ENCODE data around the gene RGL2.

The RGL2 gene

DNA sequence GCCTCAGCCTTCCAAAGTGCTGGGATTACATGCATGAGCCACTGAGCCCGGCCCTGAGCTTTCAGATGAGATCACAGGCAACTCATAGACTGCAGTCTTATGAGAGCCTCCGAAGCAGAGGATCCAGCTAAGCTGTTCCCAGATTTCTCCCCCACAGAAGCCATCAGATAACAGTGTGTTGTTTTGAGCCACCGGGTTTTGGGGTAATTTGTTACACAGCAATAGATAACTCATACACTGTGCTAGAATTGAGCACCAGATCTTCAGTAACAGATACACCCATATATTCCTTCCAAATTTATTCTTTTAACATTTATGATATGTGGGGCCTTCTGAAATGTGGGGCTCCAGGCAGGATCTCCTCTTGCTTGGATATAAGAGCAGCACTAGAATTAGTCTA, 37.8 kb upstream of the RGL2 start:
- TF ChIP-seq, protein P1, sequence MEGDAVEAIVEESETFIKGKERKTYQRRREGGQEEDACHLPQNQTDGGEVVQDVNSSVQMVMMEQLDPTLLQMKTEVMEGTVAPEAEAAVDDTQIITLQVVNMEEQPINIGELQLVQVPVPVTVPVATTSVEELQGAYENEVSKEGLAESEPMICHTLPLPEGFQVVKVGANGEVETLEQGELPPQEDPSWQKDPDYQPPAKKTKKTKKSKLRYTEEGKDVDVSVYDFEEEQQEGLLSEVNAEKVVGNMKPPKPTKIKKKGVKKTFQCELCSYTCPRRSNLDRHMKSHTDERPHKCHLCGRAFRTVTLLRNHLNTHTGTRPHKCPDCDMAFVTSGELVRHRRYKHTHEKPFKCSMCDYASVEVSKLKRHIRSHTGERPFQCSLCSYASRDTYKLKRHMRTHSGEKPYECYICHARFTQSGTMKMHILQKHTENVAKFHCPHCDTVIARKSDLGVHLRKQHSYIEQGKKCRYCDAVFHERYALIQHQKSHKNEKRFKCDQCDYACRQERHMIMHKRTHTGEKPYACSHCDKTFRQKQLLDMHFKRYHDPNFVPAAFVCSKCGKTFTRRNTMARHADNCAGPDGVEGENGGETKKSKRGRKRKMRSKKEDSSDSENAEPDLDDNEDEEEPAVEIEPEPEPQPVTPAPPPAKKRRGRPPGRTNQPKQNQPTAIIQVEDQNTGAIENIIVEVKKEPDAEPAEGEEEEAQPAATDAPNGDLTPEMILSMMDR (IDR thresholded peaks at IDR 0.05; ENCODE audit: low read depth, low read length) = no peak
- H3K4me3 ChIP-seq (ENCODE audit: low read depth, low read length) = no peak overlapping the region
- in situ Hi-C loops (cut with HindIII; ENCODE audit: low sequenced_read_pairs) = no loop called here
- DNase-seq (ENCODE audit: low read depth, low spot score) = no peak

DNA sequence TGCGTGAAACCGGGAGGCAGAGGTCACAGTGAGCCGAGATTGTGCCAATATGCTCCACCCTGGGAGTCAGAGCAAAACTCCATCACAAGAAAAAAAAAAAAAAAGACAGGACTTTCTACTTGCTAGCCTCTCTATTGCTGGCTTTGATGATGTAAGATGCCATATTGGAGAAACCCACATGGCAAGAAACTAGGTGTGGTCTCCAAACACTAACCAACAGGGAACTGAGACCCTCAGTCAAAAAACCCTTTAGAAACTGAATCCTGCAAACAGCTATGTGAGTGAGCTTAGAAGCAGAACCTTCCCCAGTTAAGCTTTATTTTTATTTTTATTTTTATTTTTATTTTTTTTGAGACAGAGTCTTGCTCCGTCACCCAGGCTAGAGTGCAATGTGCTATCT, 37.2 kb upstream of the RGL2 start:
- TF ChIP-seq, protein P1 (IDR thresholded peaks at IDR 0.05; ENCODE audit: low read depth, low read length) = no peak

DNA sequence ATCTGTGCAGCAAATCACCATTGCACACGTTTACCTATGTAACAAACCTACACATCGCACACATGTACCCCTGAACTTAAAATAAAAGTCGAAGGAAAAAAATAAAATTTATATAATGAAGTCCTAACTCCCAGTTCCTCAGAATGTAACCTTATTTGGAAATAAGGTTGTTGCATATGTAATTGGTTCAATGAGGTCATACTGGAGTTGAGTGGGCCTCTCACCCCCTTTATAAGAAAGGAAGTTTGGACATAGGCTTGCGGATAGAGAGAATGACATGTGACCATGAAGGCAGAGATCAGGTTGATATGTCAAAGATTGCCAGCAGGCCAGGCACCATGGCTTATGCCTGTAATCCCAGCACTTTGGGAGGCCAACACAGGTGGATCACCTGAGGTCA, 34.9 kb upstream of the RGL2 start:
- no peak for DNase-seq (ENCODE audit: low read depth, low spot score)
- in situ Hi-C loops (cut with HindIII; ENCODE audit: low sequenced_read_pairs) = no loop called here
- TF ChIP-seq, protein P1 (IDR thresholded peaks at IDR 0.05; ENCODE audit: low read depth, low read length) = no peak
- no peak overlapping the region for H3K4me3 ChIP-seq (ENCODE audit: low read depth, low read length)

More for the DNA sequence above, 37.2 kb upstream of the RGL2 start:
- H3K4me3 ChIP-seq (ENCODE audit: low read depth, low read length) = no peak overlapping the region
- in situ Hi-C loops (cut with HindIII; ENCODE audit: low sequenced_read_pairs) = no loop called here
- DNase-seq (ENCODE audit: low read depth, low spot score) = no peak

DNA sequence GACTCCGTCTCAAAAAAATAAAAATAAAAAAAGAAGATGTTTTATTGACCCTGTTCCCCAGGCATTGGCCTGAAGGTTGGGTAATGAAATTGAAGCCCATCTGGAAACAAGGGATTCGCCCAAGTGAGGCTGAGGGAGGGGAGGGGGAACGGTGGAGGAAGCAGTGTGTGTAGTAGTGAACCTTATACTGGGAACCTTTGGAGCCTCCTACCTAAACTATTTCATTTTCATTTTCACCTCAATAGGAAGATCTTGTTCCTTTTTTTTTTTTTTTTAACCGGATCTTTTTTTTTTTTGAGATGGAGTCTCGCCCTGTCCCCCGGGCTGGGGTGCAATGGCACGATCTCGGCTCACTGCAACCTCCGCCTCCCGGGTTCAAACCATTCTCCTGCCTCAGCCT, 32.0 kb upstream of the RGL2 start:
- DNase-seq (ENCODE audit: low read depth, low spot score) = no peak
- TF ChIP-seq, protein P1 (IDR thresholded peaks at IDR 0.05; ENCODE audit: low read depth, low read length) = no peak
- in situ Hi-C loops (cut with HindIII; ENCODE audit: low sequenced_read_pairs) = no loop called here
- H3K4me3 ChIP-seq (ENCODE audit: low read depth, low read length) = no peak overlapping the region

DNA sequence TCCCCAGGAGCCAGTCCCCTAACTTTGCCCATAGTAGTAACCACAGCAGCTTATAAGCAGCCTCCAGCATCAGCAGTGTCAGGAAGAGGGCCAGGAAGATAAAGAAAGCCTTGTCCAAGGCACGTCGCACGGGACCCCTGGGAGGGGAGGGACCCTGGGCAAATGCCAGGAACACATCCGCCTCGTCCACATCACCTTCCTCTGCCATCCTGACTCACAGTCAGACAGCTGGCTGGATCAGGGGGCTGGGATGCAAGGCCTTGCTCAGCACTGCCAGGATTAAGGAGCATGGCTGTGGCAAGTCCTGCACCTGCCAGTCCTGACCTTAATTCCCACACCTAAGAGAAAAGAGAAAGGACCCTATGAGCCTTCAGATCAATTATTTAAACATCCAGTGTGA, 30.3 kb upstream of the RGL2 start:
- H3K4me3 ChIP-seq (ENCODE audit: low read depth, low read length) = no peak overlapping the region
- no peak for DNase-seq (ENCODE audit: low read depth, low spot score)
- in situ Hi-C loops (cut with HindIII; ENCODE audit: low sequenced_read_pairs) = no loop called here
- TF ChIP-seq, protein P1 (IDR thresholded peaks at IDR 0.05; ENCODE audit: low read depth, low read length) = no peak

DNA sequence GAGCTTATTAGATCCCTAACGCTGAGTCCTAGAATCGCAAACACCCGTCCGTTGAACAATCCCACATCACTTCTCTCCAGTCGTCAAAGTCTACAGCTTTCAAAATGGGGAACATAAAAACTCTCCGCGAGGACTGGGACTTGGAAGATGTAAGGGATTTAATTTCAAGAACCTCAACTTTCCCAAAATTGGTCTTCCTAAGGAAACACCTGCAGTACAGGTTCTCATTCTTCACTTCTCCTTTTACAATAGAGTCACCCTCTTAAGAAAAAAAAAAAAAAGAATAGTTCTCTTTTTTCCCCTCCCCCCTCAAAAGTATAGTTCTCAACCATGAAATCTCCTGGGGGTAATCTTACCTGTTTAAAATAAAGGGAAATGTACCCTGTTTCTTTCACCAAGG, 25.4 kb upstream of the RGL2 start:
- no peak overlapping the region for H3K4me3 ChIP-seq (ENCODE audit: low read depth, low read length)
- in situ Hi-C loops (cut with HindIII; ENCODE audit: low sequenced_read_pairs) = no loop called here
- TF ChIP-seq, protein P1 (IDR thresholded peaks at IDR 0.05; ENCODE audit: low read depth, low read length) = no peak
- DNase-seq (ENCODE audit: low read depth, low spot score) = no peak

DNA sequence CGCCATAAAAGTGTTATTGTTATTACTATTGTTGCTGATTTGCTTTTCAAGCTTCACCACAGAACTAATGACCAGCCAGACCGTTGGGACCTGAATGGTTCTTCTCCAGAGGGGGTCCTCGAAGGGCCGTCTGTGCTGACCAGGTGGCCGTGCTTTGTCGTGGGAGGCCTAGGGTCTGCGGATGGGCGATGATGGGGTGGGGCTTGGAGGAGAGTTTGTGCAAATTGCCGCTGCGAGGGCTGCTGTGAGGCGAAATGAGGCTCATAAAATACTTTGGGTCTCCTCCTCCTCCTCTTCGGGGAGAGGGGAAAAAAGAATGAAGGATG, 24.8 kb upstream of the RGL2 start:
- peak overlapping the region; percentile 75 for H3K4me3 ChIP-seq (ENCODE audit: low read depth, low read length)
- in situ Hi-C loops (cut with HindIII; ENCODE audit: low sequenced_read_pairs) = no loop called here
- TF ChIP-seq, protein P1 (IDR thresholded peaks at IDR 0.05; ENCODE audit: low read depth, low read length) = no peak
- DNase-seq (ENCODE audit: low read depth, low spot score) = no peak
